ENCODE measurements around the gene CPN2.

- no peak for TF ChIP-seq CTCF (IDR thresholded peaks at IDR 0.05; ENCODE audit: insufficient read depth, low read length, poor library complexity, severe bottlenecking)
- TF ChIP-seq EZH2phosphoT487 (conservative IDR thresholded peaks at IDR 0.05; ENCODE audit: low read length), result no peak
These were observed 38.3 kb downstream of the CPN2 start for GRCh38 chr3:194312743-194313281.
